ENCODE results near the gene CST5.
"Not testable (repeated sequence)": the region's sequence is repeated elsewhere in the genome, so short reads cannot be mapped to it uniquely, and the experiment has no call there.

CST5 gene

GRCh38 chr20:23890867-23891266, 11.3 kb upstream of the CST5 start:
- not testable (repeated sequence) for H3K4me3 ChIP-seq (ENCODE audit: low read length); H3K9me3 ChIP-seq (ENCODE audit: control insufficient read depth, insufficient read depth, low read length); H3K36me3 ChIP-seq (ENCODE audit: control insufficient read depth, insufficient read depth, low read length); H3K27ac ChIP-seq (ENCODE audit: low read length); H3K27me3 ChIP-seq (ENCODE audit: control insufficient read depth, insufficient read depth, low read length); H3K4me1 ChIP-seq (ENCODE audit: control insufficient read depth, insufficient read depth, low read length); DNase-seq (ENCODE audit: low read depth, low spot score)
- WGBS (ENCODE audit: insufficient coverage, insufficient read length): 100% methylated on average over 3 of the region's 4 CpGs

GRCh38 chr20:23889775-23890187, 10.2 kb upstream of the CST5 start:
- no CpG with 5 or more reads among the region's 8 CpGs for WGBS (ENCODE audit: insufficient coverage, insufficient read length)
- Histone ChIP-seq H3K36me3 (ENCODE audit: control insufficient read depth, insufficient read depth, low read length) (no peaks in the 10 kb centered on the region), H3K27me3 (ENCODE audit: control insufficient read depth, insufficient read depth, low read length) (no peaks in the 10 kb centered on the region), H3K4me3 (ENCODE audit: low read length) (no peak overlapping the region), H3K9me3 (ENCODE audit: control insufficient read depth, insufficient read depth, low read length) (no peaks in the 10 kb centered on the region), H3K27ac (ENCODE audit: low read length) (no peak overlapping the region), H3K4me1 (ENCODE audit: control insufficient read depth, insufficient read depth, low read length) (no peaks in the 10 kb centered on the region)
- DNase-seq (ENCODE audit: low read depth, low spot score): peak; percentile 78

- WGBS (ENCODE audit: insufficient coverage, insufficient read length): no CpG with 5 or more reads among the region's 2 CpGs
- no peaks in the 10 kb centered on the region for H3K9me3 ChIP-seq (ENCODE audit: control insufficient read depth, insufficient read depth, low read length)
- no peak for DNase-seq (ENCODE audit: low read depth, low spot score)
- no peak overlapping the region for H3K27ac ChIP-seq (ENCODE audit: low read length)
- no peaks in the 10 kb centered on the region for H3K36me3 ChIP-seq (ENCODE audit: control insufficient read depth, insufficient read depth, low read length)
- H3K4me1 ChIP-seq (ENCODE audit: control insufficient read depth, insufficient read depth, low read length): no peaks in the 10 kb centered on the region
- H3K4me3 ChIP-seq (ENCODE audit: low read length): no peak overlapping the region
- H3K27me3 ChIP-seq (ENCODE audit: control insufficient read depth, insufficient read depth, low read length): no peaks in the 10 kb centered on the region
These were observed 8.3 kb upstream of the CST5 start for GRCh38 chr20:23887856-23888255.

GRCh38 chr20:23884771-23885162, 5.2 kb upstream of the CST5 start:
- Histone ChIP-seq H3K36me3 (ENCODE audit: control insufficient read depth, insufficient read depth, low read length) (no peaks in the 10 kb centered on the region), H3K9me3 (ENCODE audit: control insufficient read depth, insufficient read depth, low read length) (no peaks in the 10 kb centered on the region), H3K4me1 (ENCODE audit: control insufficient read depth, insufficient read depth, low read length) (no peaks in the 10 kb centered on the region), H3K27me3 (ENCODE audit: control insufficient read depth, insufficient read depth, low read length) (no peaks in the 10 kb centered on the region), H3K27ac (ENCODE audit: low read length) (no peak overlapping the region), H3K4me3 (ENCODE audit: low read length) (no peak overlapping the region)
- WGBS (ENCODE audit: insufficient coverage, insufficient read length): no CpG with 5 or more reads among the region's 5 CpGs
- DNase-seq (ENCODE audit: low read depth, low spot score): no peak

- H3K36me3 ChIP-seq (ENCODE audit: control insufficient read depth, insufficient read depth, low read length): no peaks in the 10 kb centered on the region
- no peak overlapping the region for H3K4me3 ChIP-seq (ENCODE audit: low read length)
- H3K27me3 ChIP-seq (ENCODE audit: control insufficient read depth, insufficient read depth, low read length): no peaks in the 10 kb centered on the region
- WGBS (ENCODE audit: insufficient coverage, insufficient read length): no CpG with 5 or more reads among the region's 5 CpGs
- no peaks in the 10 kb centered on the region for H3K9me3 ChIP-seq (ENCODE audit: control insufficient read depth, insufficient read depth, low read length)
- H3K4me1 ChIP-seq (ENCODE audit: control insufficient read depth, insufficient read depth, low read length): no peaks in the 10 kb centered on the region
- H3K27ac ChIP-seq (ENCODE audit: low read length): no peak overlapping the region
- no peak for DNase-seq (ENCODE audit: low read depth, low spot score)
These were observed 4.7 kb upstream of the CST5 start for GRCh38 chr20:23884136-23884770.

GRCh38 chr20:23881371-23881770, 1.8 kb upstream of the CST5 start:
- H3K27ac ChIP-seq (ENCODE audit: low read length): no peak overlapping the region
- no peaks in the 10 kb centered on the region for H3K9me3 ChIP-seq (ENCODE audit: control insufficient read depth, insufficient read depth, low read length)
- no peaks in the 10 kb centered on the region for H3K36me3 ChIP-seq (ENCODE audit: control insufficient read depth, insufficient read depth, low read length)
- no peak for DNase-seq (ENCODE audit: low read depth, low spot score)
- H3K4me1 ChIP-seq (ENCODE audit: control insufficient read depth, insufficient read depth, low read length): no peaks in the 10 kb centered on the region
- no peaks in the 10 kb centered on the region for H3K27me3 ChIP-seq (ENCODE audit: control insufficient read depth, insufficient read depth, low read length)
- H3K4me3 ChIP-seq (ENCODE audit: low read length): no peak overlapping the region
- WGBS (ENCODE audit: insufficient coverage, insufficient read length): no CpG with 5 or more reads among the region's 6 CpGs

- no CpG with 5 or more reads among the region's 4 CpGs for WGBS (ENCODE audit: insufficient coverage, insufficient read length)
- no peak overlapping the region for H3K27ac ChIP-seq (ENCODE audit: low read length)
- H3K36me3 ChIP-seq (ENCODE audit: control insufficient read depth, insufficient read depth, low read length): no peaks in the 10 kb centered on the region
- H3K9me3 ChIP-seq (ENCODE audit: control insufficient read depth, insufficient read depth, low read length): no peaks in the 10 kb centered on the region
- H3K27me3 ChIP-seq (ENCODE audit: control insufficient read depth, insufficient read depth, low read length): no peaks in the 10 kb centered on the region
- DNase-seq (ENCODE audit: low read depth, low spot score): no peak
- no peaks in the 10 kb centered on the region for H3K4me1 ChIP-seq (ENCODE audit: control insufficient read depth, insufficient read depth, low read length)
- no peak overlapping the region for H3K4me3 ChIP-seq (ENCODE audit: low read length)
These were observed 869 bp upstream of the CST5 start for GRCh38 chr20:23880417-23880816.

- Histone ChIP-seq H3K4me1 (ENCODE audit: control insufficient read depth, insufficient read depth, low read length) (no peaks in the 10 kb centered on the region), H3K27me3 (ENCODE audit: control insufficient read depth, insufficient read depth, low read length) (no peaks in the 10 kb centered on the region), H3K4me3 (ENCODE audit: low read length) (no peak overlapping the region), H3K9me3 (ENCODE audit: control insufficient read depth, insufficient read depth, low read length) (no peaks in the 10 kb centered on the region), H3K36me3 (ENCODE audit: control insufficient read depth, insufficient read depth, low read length) (no peaks in the 10 kb centered on the region), H3K27ac (ENCODE audit: low read length) (no peak overlapping the region)
- DNase-seq (ENCODE audit: low read depth, low spot score): no peak
- no CpG with 5 or more reads among the region's 8 CpGs for WGBS (ENCODE audit: insufficient coverage, insufficient read length)
These were observed 345 bp upstream of the CST5 start for GRCh38 chr20:23879811-23880374.

GRCh38 chr20:23878787-23879186, 761 bp downstream of the CST5 start:
- H3K4me3 ChIP-seq (ENCODE audit: low read length): no peak overlapping the region
- no peaks in the 10 kb centered on the region for H3K9me3 ChIP-seq (ENCODE audit: control insufficient read depth, insufficient read depth, low read length)
- H3K36me3 ChIP-seq (ENCODE audit: control insufficient read depth, insufficient read depth, low read length): no peaks in the 10 kb centered on the region
- H3K27ac ChIP-seq (ENCODE audit: low read length): no peak overlapping the region
- H3K27me3 ChIP-seq (ENCODE audit: control insufficient read depth, insufficient read depth, low read length): no peaks in the 10 kb centered on the region
- no CpG with 5 or more reads among the region's 7 CpGs for WGBS (ENCODE audit: insufficient coverage, insufficient read length)
- no peaks in the 10 kb centered on the region for H3K4me1 ChIP-seq (ENCODE audit: control insufficient read depth, insufficient read depth, low read length)
- no peak for DNase-seq (ENCODE audit: low read depth, low spot score)

GRCh38 chr20:23878016-23878542, 1.5 kb downstream of the CST5 start:
- H3K9me3 ChIP-seq (ENCODE audit: control insufficient read depth, insufficient read depth, low read length); DNase-seq (ENCODE audit: low read depth, low spot score); H3K27me3 ChIP-seq (ENCODE audit: control insufficient read depth, insufficient read depth, low read length); H3K4me3 ChIP-seq (ENCODE audit: low read length); H3K36me3 ChIP-seq (ENCODE audit: control insufficient read depth, insufficient read depth, low read length); H3K4me1 ChIP-seq (ENCODE audit: control insufficient read depth, insufficient read depth, low read length); H3K27ac ChIP-seq (ENCODE audit: low read length): not testable (repeated sequence)
- whole genome bisulfite sequencing (ENCODE audit: insufficient coverage, insufficient read length): no CpG with 5 or more reads among the region's 2 CpGs

DNA sequence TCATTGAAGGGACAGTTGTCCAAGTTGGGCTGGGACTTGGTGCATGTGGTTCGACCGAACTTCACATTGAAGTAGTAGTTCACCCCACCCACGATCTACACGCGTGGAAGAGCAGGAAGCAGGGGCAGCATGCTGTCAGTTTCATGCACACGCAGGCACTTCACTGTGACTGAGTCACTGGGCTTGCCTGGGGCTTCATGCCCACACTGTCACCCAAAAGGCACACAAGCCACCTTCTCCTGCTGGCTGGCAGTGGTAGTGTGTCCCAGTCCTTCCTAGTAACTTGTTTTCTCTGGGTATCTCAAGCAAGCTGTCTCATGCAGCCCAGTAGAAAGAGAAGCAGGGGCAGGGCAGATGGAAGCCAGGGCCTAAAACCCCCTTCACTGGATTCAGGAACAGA, 2.0 kb downstream of the CST5 start:
- WGBS (ENCODE audit: insufficient coverage, insufficient read length): no CpG with 5 or more reads among the region's 6 CpGs
- no peak overlapping the region for H3K27ac ChIP-seq (ENCODE audit: low read length)

More for the DNA sequence above, 2.0 kb downstream of the CST5 start:
- no peaks in the 10 kb centered on the region for H3K9me3 ChIP-seq (ENCODE audit: control insufficient read depth, insufficient read depth, low read length)
- no peaks in the 10 kb centered on the region for H3K36me3 ChIP-seq (ENCODE audit: control insufficient read depth, insufficient read depth, low read length)
- no peaks in the 10 kb centered on the region for H3K4me1 ChIP-seq (ENCODE audit: control insufficient read depth, insufficient read depth, low read length)
- H3K4me3 ChIP-seq (ENCODE audit: low read length): no peak overlapping the region
- no peak for DNase-seq (ENCODE audit: low read depth, low spot score)
- no peaks in the 10 kb centered on the region for H3K27me3 ChIP-seq (ENCODE audit: control insufficient read depth, insufficient read depth, low read length)

Data from iPS DF 6.9 (cell line).